ENCODE data around the gene PDGFC. TPM values are rescaled to one million over a fixed set of nuclear protein-coding genes. Genes with fewer than 3 reads are reported as not detected.

Gene PDGFC
- total RNA-seq, 1 experiment from 2014 or later: 9.8 TPM

DNA sequence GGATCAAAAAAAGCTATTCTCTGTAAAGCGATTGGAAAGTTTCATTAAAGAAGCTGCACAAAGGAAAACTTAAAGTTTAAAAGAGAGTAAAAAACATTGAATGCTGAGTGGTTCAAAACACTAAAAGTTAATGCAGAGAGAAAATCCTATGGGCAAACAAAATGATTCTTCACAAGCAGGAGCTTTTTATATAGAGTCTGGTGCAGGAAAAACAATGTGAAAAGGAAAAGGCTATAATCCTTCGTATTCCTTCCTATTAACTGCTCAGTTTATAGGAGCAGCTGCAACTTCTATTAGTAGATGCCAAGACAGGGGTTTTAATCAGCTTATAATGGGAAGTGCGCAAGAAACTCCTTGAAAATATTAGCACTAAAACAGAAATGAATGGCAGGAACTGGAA lies 100.7 kb downstream of the PDGFC start:
- CTCF ChIA-PET: no interaction called here
- Histone ChIP-seq H3K79me2 (ENCODE audit: insufficient read depth, low read length) (no peaks in the 10 kb centered on the region), H3K4me3 (replicated peaks in 1 of 2; ENCODE audit: low read depth in 1 of 2, low read length in 2 of 2) (no peak overlapping the region), H3K9me2 (ENCODE audit: insufficient read depth) (no peaks in the 10 kb centered on the region), H3K27ac (ENCODE audit: low read depth, low read length) (no peak overlapping the region), H3K27me3 (ENCODE audit: insufficient read depth, low read length) (no peaks in the 10 kb centered on the region), H3K4me2 (ENCODE audit: low read length) (no peak overlapping the region), H2AFZ (ENCODE audit: low read depth, low read length, poor library complexity, severe bottlenecking) (no peak overlapping the region), H3K9ac (ENCODE audit: low read length) (no peak overlapping the region), H4K20me1 (ENCODE audit: insufficient read depth) (no peaks in the 10 kb centered on the region), H3K36me3 (ENCODE audit: control insufficient read depth in 1 of 2, insufficient read depth in 2 of 2, low read length in 2 of 2) (no peaks in the 10 kb centered on the region), H3K4me1 (ENCODE audit: control insufficient read depth in 1 of 2, insufficient read depth in 2 of 2, low read length in 2 of 2) (peaks cover 3 to 4% of the 10 kb centered on the region in 2 experiments; a peak in 1 of 4 replicates), H3K9me3 (ENCODE audit: control insufficient read depth in 1 of 2, insufficient read depth in 1 of 2, low read depth in 1 of 2, low read length in 2 of 2) (no peaks in the 10 kb centered on the region)
- no TSS peak for BruUV-seq (replicated peaks)
- TF ChIP-seq ELF1 (IDR thresholded peaks at IDR 0.05; ENCODE audit: borderline replicate concordance, low read depth): no peak
- no peak for TF ChIP-seq CEBPB (IDR thresholded peaks at IDR 0.05; ENCODE audit: low read depth)
- ATAC-seq: no peak
- POLR2A ChIA-PET: no interaction called here
- intact Hi-C loops (cut with micrococcal nuclease): no loop called here
- RAD21 ChIA-PET (ENCODE audit: low non-redundant PET in 1 of 2, low total read pairs in 2 of 2, uncharacterized antibody in 2 of 2, unreplicated experiment in 2 of 2): no interaction called here
- DNase-seq (ENCODE audit: low read depth, low spot score): no peak

GRCh38 chr4:156870131-156870530 lies 101.5 kb downstream of the PDGFC start:
- H3K9me3 ChIP-seq (ENCODE audit: control insufficient read depth in 1 of 2, insufficient read depth in 1 of 2, low read depth in 1 of 2, low read length in 2 of 2): no peaks in the 10 kb centered on the region

More at GRCh38 chr4:156870131-156870530, 101.5 kb downstream of the PDGFC start:
- Histone ChIP-seq H3K79me2 (ENCODE audit: insufficient read depth, low read length) (no peaks in the 10 kb centered on the region), H3K36me3 (ENCODE audit: control insufficient read depth in 1 of 2, insufficient read depth in 2 of 2, low read length in 2 of 2) (no peaks in the 10 kb centered on the region), H3K27me3 (ENCODE audit: insufficient read depth, low read length) (no peaks in the 10 kb centered on the region), H2AFZ (ENCODE audit: low read depth, low read length, poor library complexity, severe bottlenecking) (no peak overlapping the region), H3K4me2 (ENCODE audit: low read length) (no peak overlapping the region), H3K4me1 (ENCODE audit: control insufficient read depth in 1 of 2, insufficient read depth in 2 of 2, low read length in 2 of 2) (no peaks in the 10 kb centered on the region), H3K4me3 (replicated peaks in 1 of 2; ENCODE audit: low read depth in 1 of 2, low read length in 2 of 2) (no peak overlapping the region), H4K20me1 (ENCODE audit: insufficient read depth) (no peaks in the 10 kb centered on the region), H3K27ac (ENCODE audit: low read depth, low read length) (no peak overlapping the region), H3K9ac (ENCODE audit: low read length) (no peak overlapping the region), H3K9me2 (ENCODE audit: insufficient read depth) (no peaks in the 10 kb centered on the region)
- POLR2A ChIA-PET: no interaction called here
- intact Hi-C loops (cut with micrococcal nuclease): no loop called here
- no peak for TF ChIP-seq ZNF274 (IDR thresholded peaks at IDR 0.05; ENCODE audit: low read depth, low read length)
- no peak for TF ChIP-seq JUND (IDR thresholded peaks at IDR 0.05)
- TF ChIP-seq YY1 (IDR thresholded peaks at IDR 0.05; ENCODE audit: extremely low read depth, insufficient replicate concordance, low read depth, low read length): no peak
- TF ChIP-seq CTCF (IDR thresholded peaks at IDR 0.05 in 2 of 3, conservative IDR thresholded peaks at IDR 0.05 in 1 of 3; ENCODE audit: borderline replicate concordance in 1 of 3, insufficient read depth in 1 of 3, low read depth in 2 of 3, low read length in 2 of 3): no peak
- TF ChIP-seq SP1 (IDR thresholded peaks at IDR 0.05; ENCODE audit: low read depth): no peak
- TF ChIP-seq, protein P1, sequence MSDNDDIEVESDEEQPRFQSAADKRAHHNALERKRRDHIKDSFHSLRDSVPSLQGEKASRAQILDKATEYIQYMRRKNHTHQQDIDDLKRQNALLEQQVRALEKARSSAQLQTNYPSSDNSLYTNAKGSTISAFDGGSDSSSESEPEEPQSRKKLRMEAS (IDR thresholded peaks at IDR 0.05): no peak
- no peak for TF ChIP-seq POLR2A (IDR thresholded peaks at IDR 0.05; ENCODE audit: borderline replicate concordance, extremely low read depth, insufficient read depth, insufficient read length)
- TF ChIP-seq ZBTB33 (IDR thresholded peaks at IDR 0.05; ENCODE audit: extremely low read depth, insufficient replicate concordance, low read length): no peak
- TF ChIP-seq, protein P2, sequence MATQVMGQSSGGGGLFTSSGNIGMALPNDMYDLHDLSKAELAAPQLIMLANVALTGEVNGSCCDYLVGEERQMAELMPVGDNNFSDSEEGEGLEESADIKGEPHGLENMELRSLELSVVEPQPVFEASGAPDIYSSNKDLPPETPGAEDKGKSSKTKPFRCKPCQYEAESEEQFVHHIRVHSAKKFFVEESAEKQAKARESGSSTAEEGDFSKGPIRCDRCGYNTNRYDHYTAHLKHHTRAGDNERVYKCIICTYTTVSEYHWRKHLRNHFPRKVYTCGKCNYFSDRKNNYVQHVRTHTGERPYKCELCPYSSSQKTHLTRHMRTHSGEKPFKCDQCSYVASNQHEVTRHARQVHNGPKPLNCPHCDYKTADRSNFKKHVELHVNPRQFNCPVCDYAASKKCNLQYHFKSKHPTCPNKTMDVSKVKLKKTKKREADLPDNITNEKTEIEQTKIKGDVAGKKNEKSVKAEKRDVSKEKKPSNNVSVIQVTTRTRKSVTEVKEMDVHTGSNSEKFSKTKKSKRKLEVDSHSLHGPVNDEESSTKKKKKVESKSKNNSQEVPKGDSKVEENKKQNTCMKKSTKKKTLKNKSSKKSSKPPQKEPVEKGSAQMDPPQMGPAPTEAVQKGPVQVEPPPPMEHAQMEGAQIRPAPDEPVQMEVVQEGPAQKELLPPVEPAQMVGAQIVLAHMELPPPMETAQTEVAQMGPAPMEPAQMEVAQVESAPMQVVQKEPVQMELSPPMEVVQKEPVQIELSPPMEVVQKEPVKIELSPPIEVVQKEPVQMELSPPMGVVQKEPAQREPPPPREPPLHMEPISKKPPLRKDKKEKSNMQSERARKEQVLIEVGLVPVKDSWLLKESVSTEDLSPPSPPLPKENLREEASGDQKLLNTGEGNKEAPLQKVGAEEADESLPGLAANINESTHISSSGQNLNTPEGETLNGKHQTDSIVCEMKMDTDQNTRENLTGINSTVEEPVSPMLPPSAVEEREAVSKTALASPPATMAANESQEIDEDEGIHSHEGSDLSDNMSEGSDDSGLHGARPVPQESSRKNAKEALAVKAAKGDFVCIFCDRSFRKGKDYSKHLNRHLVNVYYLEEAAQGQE (IDR thresholded peaks at IDR 0.05; ENCODE audit: low read depth): no peak
- no peak for TF ChIP-seq SIN3A (IDR thresholded peaks at IDR 0.05; ENCODE audit: low read depth)
- TF ChIP-seq FOSL1 (IDR thresholded peaks at IDR 0.05; ENCODE audit: low read depth): no peak
- TF ChIP-seq SRF (IDR thresholded peaks at IDR 0.05; ENCODE audit: low read depth): no peak
- no peak for ATAC-seq
- no peak for DNase-seq (ENCODE audit: low read depth, low spot score)
- RAD21 ChIA-PET (ENCODE audit: low non-redundant PET in 1 of 2, low total read pairs in 2 of 2, uncharacterized antibody in 2 of 2, unreplicated experiment in 2 of 2): no interaction called here
- CTCF ChIA-PET: no interaction called here
- no TSS peak for BruUV-seq (replicated peaks)
